HG03045 (cell line): Measurements from ENCODE around the gene MAEA.

ENCODE experiments used
- ATAC-seq: cut with Tn5 transposase; IDR thresholded peaks from one replicate; pipeline ENCODE4 v1.9.1; 2021; ENCODE audit warnings: mild to moderate bottlenecking, moderate library complexity; ENCODE audit not compliant: unreplicated experiment

Gene MAEA

GRCh38 chr4:1298461-1298860, 8.8 kb downstream of the MAEA start:
- ATAC-seq: no peak

GRCh38 chr4:1299301-1299860, 9.7 kb downstream of the MAEA start:
- ATAC-seq: no peak

- ATAC-seq: no peak
Measured at GRCh38 chr4:1300466-1301455, 11.1 kb downstream of the MAEA start.

GRCh38 chr4:1302159-1302558, 12.5 kb downstream of the MAEA start:
- no peak for ATAC-seq

GRCh38 chr4:1305261-1305711, 15.6 kb downstream of the MAEA start:
- no peak for ATAC-seq

GRCh38 chr4:1305781-1306455, 16.2 kb downstream of the MAEA start:
- no peak for ATAC-seq

- ATAC-seq: no peak
Measured at GRCh38 chr4:1307951-1308735, 18.5 kb downstream of the MAEA start.

GRCh38 chr4:1309261-1310010, 19.7 kb downstream of the MAEA start:
- ATAC-seq: no peak

GRCh38 chr4:1310031-1310795, 20.5 kb downstream of the MAEA start:
- ATAC-seq: no peak

GRCh38 chr4:1310796-1311631, 21.3 kb downstream of the MAEA start:
- no peak for ATAC-seq

- no peak for ATAC-seq
Measured at GRCh38 chr4:1312821-1313640, 23.3 kb downstream of the MAEA start.

GRCh38 chr4:1315306-1315705, 25.6 kb downstream of the MAEA start:
- ATAC-seq: no peak

GRCh38 chr4:1315836-1316536, 26.3 kb downstream of the MAEA start:
- no peak for ATAC-seq

- ATAC-seq: no peak
Measured at GRCh38 chr4:1316537-1317168, 27.0 kb downstream of the MAEA start.

- ATAC-seq: no peak
Measured at GRCh38 chr4:1317177-1318045, 27.7 kb downstream of the MAEA start.

- ATAC-seq: no peak
Measured at GRCh38 chr4:1318046-1318375, 28.3 kb downstream of the MAEA start.
